LNCAP (cell line): ENCODE measurements around the gene HOXB3.

Experiments used
- CTCF ChIP-seq: fragments of 450-650 bp; IDR thresholded peaks from 2 replicates; pipeline ENCODE4 v1.5.1; 2017; ENCODE audit warnings: mild to moderate bottlenecking

Gene HOXB3

GRCh38 chr17:48627623-48628521 is 37.8 kb upstream of the HOXB3 start:
- no peak for TF ChIP-seq CTCF

- TF ChIP-seq CTCF: no peak
Observed at GRCh38 chr17:48627118-48627597, 37.1 kb upstream of the HOXB3 start.

- no peak for TF ChIP-seq CTCF
Observed at GRCh38 chr17:48626245-48627117, 36.4 kb upstream of the HOXB3 start, which contains the start of gene HOXB9. TSS of gene HOXB9 (minus strand) at chr17:48626358. CDS start at chr17:48626269, 89 bp downstream.

- no peak for TF ChIP-seq CTCF
Observed at GRCh38 chr17:48625495-48626244, 35.6 kb upstream of the HOXB3 start.

GRCh38 chr17:48624544-48625494 is 34.8 kb upstream of the HOXB3 start:
- TF ChIP-seq CTCF: no peak

GRCh38 chr17:48624118-48624517 is 34.1 kb upstream of the HOXB3 start:
- TF ChIP-seq CTCF: no peak
